Measurements from ENCODE around the gene SND1. TPM values are rescaled to one million over a fixed set of nuclear protein-coding genes. Genes with fewer than 3 reads are reported as not detected.

Gene SND1
- total and polyA plus RNA-seq, 2 donors (not counting 1 experiment from before 2014, with no cell fraction given) = 137 to 174 TPM

DNA sequence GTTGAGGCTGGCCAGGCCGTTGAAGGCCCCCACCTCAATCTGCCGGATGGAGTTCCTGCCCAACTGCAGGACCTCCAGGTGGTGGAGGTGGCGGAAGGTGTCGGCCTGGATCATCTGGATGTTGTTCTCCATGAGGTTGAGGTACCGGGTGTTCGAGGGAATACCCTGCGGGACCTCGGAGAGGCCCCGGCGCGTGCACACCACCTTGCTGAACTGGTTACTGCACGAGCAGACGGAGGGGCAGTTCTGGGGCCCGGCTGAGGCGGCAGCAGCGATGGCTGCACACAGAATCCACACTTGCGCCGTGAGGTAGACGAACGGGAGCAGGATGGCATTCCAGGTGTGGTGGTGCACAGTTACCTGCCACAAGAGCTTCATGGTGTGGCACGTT, 378.3 kb downstream of the SND1 start:
- Histone ChIP-seq H3K9ac (ENCODE audit: insufficient read depth, low read length) (no peak overlapping the region), H3K27me3 (ENCODE audit: control insufficient read depth, insufficient read depth, low read length) (no peaks in the 10 kb centered on the region), H3K27ac (ENCODE audit: insufficient read depth, low read length) (no peak overlapping the region), H3K4me1 (ENCODE audit: control insufficient read depth, extremely low read depth, insufficient read depth, low read length) (no peaks in the 10 kb centered on the region), H3K36me3 (ENCODE audit: control insufficient read depth, insufficient read depth, low read length) (peaks cover 2% of the 10 kb centered on the region), H3K79me2 (ENCODE audit: control insufficient read depth, insufficient read depth, low read length) (no peaks in the 10 kb centered on the region), H3K4me2 (ENCODE audit: extremely low read depth, insufficient read depth, low read length) (no peak overlapping the region), H3K9me3 (ENCODE audit: control insufficient read depth, insufficient read depth, low read depth, low read length) (no peaks in the 10 kb centered on the region), H3K4me3 (replicated peaks in 1 of 4; ENCODE audit: control extremely low read depth in 1 of 4, insufficient read depth in 1 of 4, low read depth in 3 of 4, low read length in 4 of 4) (peak overlapping the region in 1 of 4 experiments; percentile 25), H4K20me1 (ENCODE audit: control insufficient read depth, extremely low read depth, insufficient read depth, low read length) (no peaks in the 10 kb centered on the region), H2AFZ (ENCODE audit: low read length) (no peak overlapping the region)
- TF ChIP-seq, protein P1, sequence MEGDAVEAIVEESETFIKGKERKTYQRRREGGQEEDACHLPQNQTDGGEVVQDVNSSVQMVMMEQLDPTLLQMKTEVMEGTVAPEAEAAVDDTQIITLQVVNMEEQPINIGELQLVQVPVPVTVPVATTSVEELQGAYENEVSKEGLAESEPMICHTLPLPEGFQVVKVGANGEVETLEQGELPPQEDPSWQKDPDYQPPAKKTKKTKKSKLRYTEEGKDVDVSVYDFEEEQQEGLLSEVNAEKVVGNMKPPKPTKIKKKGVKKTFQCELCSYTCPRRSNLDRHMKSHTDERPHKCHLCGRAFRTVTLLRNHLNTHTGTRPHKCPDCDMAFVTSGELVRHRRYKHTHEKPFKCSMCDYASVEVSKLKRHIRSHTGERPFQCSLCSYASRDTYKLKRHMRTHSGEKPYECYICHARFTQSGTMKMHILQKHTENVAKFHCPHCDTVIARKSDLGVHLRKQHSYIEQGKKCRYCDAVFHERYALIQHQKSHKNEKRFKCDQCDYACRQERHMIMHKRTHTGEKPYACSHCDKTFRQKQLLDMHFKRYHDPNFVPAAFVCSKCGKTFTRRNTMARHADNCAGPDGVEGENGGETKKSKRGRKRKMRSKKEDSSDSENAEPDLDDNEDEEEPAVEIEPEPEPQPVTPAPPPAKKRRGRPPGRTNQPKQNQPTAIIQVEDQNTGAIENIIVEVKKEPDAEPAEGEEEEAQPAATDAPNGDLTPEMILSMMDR (conservative IDR thresholded peaks at IDR 0.05 in 1 of 2, IDR thresholded peaks at IDR 0.05 in 1 of 2; ENCODE audit: low read depth in 1 of 2, low read length in 2 of 2) = no peak
- no peak for TF ChIP-seq EZH2 (IDR thresholded peaks at IDR 0.05; ENCODE audit: low read length, missing control alignments)
- no peak for DNase-seq (ENCODE audit: low read depth in 2 of 2)

DNA sequence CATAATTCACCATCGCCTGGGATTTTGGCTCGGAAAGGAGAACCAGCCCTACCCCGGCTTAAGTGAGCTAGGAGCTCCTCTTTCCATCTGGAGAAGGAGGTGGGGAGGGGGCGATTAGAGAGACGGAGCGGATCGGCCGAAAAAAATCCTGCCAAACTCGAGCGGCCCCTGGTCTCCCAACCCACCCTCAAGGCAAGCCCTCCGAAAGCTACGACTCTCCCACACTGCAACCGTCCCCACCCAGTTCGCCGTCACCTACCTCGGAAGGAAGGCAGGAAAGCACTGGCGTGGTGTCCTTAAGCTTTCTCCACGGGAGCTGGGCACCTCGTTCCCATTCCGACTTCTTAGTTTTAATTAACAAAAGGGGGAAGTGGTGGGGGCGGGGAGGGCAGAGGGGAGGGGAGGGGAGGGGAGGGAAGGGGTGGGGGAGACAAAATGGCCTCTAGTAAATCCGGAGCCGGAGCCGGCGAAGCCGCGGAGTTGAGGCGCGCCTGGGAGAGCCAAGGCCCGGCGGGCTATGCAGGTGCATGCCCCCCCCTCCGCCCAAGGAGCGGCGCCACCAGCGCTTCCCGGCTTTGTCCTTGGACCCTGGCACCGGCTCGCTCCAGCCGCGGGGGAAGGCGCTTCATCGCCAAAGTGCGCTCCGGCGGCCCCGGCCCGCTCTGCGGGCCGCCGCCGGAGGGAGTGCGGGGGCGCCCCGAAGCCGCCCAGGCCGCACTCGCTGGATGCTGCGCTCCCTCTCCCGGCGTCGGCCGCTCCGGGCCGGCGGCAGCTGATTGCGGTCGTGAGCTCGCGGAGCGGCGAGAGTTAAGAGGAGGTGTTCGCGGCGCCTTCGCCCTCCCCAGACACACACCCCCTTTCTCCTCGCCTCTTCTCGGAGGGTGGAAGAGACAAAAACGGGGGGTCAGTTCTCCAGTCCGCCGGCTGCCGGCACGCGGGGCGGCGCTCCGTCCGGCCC, 378.9 kb downstream of the SND1 start, which contains the start of gene LRRC4:
TSS of gene LRRC4 (minus strand) at position 784 of the 958 bp plus-strand sequence. CDS start 797 bp downstream, outside the sequence.
- H3K27ac ChIP-seq (ENCODE audit: insufficient read depth, low read length) = peak within 1 kb of the TSS; percentile 37
- peak within 1 kb of the TSS; percentile 67 for H3K9ac ChIP-seq (ENCODE audit: insufficient read depth, low read length)
- no peaks in the 10 kb centered on the region for H4K20me1 ChIP-seq (ENCODE audit: control insufficient read depth, extremely low read depth, insufficient read depth, low read length)
- no peak within 1 kb of the TSS for H2AFZ ChIP-seq (ENCODE audit: low read length)
- peaks cover 2% of the 10 kb centered on the region for H3K36me3 ChIP-seq (ENCODE audit: control insufficient read depth, insufficient read depth, low read length)
- no peaks in the 10 kb centered on the region for H3K27me3 ChIP-seq (ENCODE audit: control insufficient read depth, insufficient read depth, low read length)
- H3K9me3 ChIP-seq (ENCODE audit: control insufficient read depth, insufficient read depth, low read depth, low read length) = no peaks in the 10 kb centered on the region
- peak; percentile 39 to 62 for DNase-seq (ENCODE audit: low read depth in 2 of 2)
- H3K79me2 ChIP-seq (ENCODE audit: control insufficient read depth, insufficient read depth, low read length) = no peaks in the 10 kb centered on the region
- TF ChIP-seq, protein P1 (conservative IDR thresholded peaks at IDR 0.05 in 1 of 2, IDR thresholded peaks at IDR 0.05 in 1 of 2; ENCODE audit: low read depth in 1 of 2, low read length in 2 of 2) = no peak
- TF ChIP-seq EZH2 (IDR thresholded peaks at IDR 0.05; ENCODE audit: low read length, missing control alignments) = no peak
- H3K4me3 ChIP-seq (replicated peaks in 1 of 4; ENCODE audit: control extremely low read depth in 1 of 4, insufficient read depth in 1 of 4, low read depth in 3 of 4, low read length in 4 of 4) = peak within 1 kb of the TSS; percentile 26 to 58 (median 39)
- H3K4me2 ChIP-seq (ENCODE audit: extremely low read depth, insufficient read depth, low read length) = peak within 1 kb of the TSS; percentile 76
- no peaks in the 10 kb centered on the region for H3K4me1 ChIP-seq (ENCODE audit: control insufficient read depth, extremely low read depth, insufficient read depth, low read length)

DNA sequence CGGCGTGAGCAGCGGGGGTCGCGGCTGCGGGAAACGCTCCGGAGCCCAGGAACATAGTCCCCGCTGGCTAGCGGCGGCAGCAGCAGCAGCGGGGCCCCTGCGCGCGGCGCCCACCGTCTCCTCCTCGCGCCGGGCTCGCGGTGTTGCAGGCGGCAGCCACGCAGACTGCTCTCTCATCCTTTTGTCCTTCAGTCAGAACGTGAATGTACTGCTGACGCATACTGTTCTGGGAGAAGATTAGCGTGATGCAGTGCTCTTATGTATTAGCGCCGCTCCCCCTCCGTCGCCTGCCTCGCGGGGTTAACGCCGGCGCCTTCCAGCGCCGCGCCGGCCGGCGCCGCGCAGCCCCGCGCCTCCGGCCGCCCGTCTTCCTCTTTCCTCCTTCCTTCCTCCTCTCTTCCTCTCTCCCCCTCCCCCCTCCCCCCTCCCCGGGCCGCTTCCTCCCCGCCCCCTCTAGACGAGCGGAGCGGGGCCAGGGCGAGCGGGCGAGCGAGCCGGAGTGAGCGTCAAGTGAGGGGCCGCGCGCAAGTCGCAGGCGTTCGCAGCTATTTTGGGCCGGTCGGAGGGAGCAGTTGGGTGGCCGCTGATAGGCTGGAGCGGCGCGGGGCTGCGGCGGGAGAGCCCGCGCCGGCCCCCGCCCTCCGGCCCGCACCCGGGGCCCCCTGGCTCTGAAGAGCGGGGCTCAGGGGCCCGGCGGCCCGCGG, 380.1 kb downstream of the SND1 start:
- TF ChIP-seq EZH2 (IDR thresholded peaks at IDR 0.05; ENCODE audit: low read length, missing control alignments) = no peak
- TF ChIP-seq, protein P1 (conservative IDR thresholded peaks at IDR 0.05 in 1 of 2, IDR thresholded peaks at IDR 0.05 in 1 of 2; ENCODE audit: low read depth in 1 of 2, low read length in 2 of 2) = peak; percentile 15 to 33
- H3K79me2 ChIP-seq (ENCODE audit: control insufficient read depth, insufficient read depth, low read length) = no peaks in the 10 kb centered on the region
- peak overlapping the region; percentile 31 for H3K27ac ChIP-seq (ENCODE audit: insufficient read depth, low read length)
- peak overlapping the region; percentile 62 for H3K9ac ChIP-seq (ENCODE audit: insufficient read depth, low read length)
- no peaks in the 10 kb centered on the region for H4K20me1 ChIP-seq (ENCODE audit: control insufficient read depth, extremely low read depth, insufficient read depth, low read length)
- H3K4me1 ChIP-seq (ENCODE audit: control insufficient read depth, extremely low read depth, insufficient read depth, low read length) = no peaks in the 10 kb centered on the region
- H3K9me3 ChIP-seq (ENCODE audit: control insufficient read depth, insufficient read depth, low read depth, low read length) = no peaks in the 10 kb centered on the region
- peak overlapping the region in 3 of 4 experiments; percentile 21 to 58 (median 43) for H3K4me3 ChIP-seq (replicated peaks in 1 of 4; ENCODE audit: control extremely low read depth in 1 of 4, insufficient read depth in 1 of 4, low read depth in 3 of 4, low read length in 4 of 4)
- peaks cover 2% of the 10 kb centered on the region for H3K36me3 ChIP-seq (ENCODE audit: control insufficient read depth, insufficient read depth, low read length)
- H2AFZ ChIP-seq (ENCODE audit: low read length) = no peak overlapping the region
- H3K27me3 ChIP-seq (ENCODE audit: control insufficient read depth, insufficient read depth, low read length) = no peaks in the 10 kb centered on the region
- peak overlapping the region; percentile 76 for H3K4me2 ChIP-seq (ENCODE audit: extremely low read depth, insufficient read depth, low read length)
- DNase-seq (ENCODE audit: low read depth in 2 of 2) = peak; percentile 92 to 93
